Measurements from ENCODE around the gene CBY2. TPM values are rescaled to one million over a fixed set of nuclear protein-coding genes. Genes with fewer than 3 reads are reported as not detected.
A peak's percentile ranks its signal among the peaks of the same experiment; 100 is the strongest.

Gene CBY2
- total RNA-seq, 1 donor from 2014 or later, result not detected

DNA sequence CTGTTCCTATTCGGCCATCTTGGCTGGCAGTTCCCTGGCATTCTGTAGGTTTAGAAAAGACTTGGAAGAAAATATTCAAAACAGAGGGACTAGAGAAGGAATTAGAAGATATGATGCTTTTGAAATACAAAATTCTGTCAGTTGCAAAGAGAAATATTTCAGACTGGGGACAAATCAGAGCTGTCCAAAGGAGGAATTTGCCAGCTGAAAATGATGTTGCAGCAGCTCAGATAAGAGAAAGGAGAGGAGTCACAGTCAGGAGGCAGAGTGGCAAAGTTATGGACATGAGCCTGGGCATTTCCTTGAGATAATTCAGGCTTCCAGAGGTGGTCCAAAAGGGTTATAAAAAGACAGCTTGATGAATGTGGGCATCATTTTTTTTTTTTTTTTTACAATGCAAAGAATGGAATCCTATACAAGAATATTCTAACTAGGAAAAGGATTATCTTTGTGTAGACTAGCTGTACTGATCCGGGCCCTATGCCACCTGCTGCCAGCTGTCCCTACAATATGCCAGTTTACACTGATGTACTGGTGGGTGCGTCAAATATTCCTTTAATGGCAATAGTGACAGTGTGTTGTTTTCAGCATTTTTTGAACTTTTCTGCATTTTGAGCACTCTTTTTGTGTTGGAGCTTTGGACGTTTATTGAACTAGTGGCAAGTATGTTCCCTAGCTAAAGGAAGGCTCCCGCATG, 31.8 kb upstream of the CBY2 start:
- H3K4me3 ChIP-seq (ENCODE audit: low read depth, low read length), result no peak overlapping the region
- DNase-seq (ENCODE audit: low read depth), result no peak
- TF ChIP-seq, protein P1, sequence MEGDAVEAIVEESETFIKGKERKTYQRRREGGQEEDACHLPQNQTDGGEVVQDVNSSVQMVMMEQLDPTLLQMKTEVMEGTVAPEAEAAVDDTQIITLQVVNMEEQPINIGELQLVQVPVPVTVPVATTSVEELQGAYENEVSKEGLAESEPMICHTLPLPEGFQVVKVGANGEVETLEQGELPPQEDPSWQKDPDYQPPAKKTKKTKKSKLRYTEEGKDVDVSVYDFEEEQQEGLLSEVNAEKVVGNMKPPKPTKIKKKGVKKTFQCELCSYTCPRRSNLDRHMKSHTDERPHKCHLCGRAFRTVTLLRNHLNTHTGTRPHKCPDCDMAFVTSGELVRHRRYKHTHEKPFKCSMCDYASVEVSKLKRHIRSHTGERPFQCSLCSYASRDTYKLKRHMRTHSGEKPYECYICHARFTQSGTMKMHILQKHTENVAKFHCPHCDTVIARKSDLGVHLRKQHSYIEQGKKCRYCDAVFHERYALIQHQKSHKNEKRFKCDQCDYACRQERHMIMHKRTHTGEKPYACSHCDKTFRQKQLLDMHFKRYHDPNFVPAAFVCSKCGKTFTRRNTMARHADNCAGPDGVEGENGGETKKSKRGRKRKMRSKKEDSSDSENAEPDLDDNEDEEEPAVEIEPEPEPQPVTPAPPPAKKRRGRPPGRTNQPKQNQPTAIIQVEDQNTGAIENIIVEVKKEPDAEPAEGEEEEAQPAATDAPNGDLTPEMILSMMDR (conservative IDR thresholded peaks at IDR 0.05; ENCODE audit: low read depth, low read length), result no peak

DNA sequence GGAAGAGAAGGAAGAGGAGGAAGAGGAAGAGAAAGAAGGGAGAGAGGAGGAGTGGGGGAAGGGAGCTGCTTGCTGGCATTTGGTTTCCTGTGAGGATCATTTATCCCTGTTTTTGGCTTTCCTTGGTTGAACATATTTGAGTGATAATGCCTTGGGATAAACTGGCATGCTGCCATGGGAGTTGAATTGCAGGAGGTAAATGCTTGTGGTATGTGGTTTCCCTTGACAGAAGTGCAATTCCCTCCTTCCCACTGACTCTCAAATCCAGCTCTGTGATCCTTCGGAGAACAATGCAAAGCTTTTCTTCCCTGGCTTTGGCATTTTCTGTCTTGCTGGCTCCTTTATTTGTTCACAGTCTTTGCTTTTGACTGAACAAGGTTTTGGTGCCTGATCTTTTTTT, 27.2 kb upstream of the CBY2 start:
- TF ChIP-seq, protein P1 (conservative IDR thresholded peaks at IDR 0.05; ENCODE audit: low read depth, low read length), result no peak

DNA sequence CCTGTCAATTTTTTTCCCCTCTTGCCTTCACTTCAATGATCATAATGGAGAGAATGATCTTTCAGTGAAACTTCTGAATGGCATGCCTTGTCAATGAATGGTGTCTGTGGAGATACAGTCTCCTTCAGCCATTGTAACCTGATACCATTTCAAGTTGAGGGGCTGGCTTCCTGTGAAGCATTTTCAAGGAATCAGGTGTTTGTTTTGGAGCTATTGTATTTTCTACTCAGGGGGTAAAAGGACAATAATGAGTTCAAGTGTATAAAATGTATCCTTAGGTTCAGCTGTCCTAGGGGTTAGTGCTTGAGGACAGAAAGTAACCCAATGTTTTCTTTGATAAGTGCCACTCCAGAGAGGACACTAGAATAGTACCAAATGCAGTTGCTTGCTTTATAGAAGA, 23.8 kb upstream of the CBY2 start:
- TF ChIP-seq, protein P1 (conservative IDR thresholded peaks at IDR 0.05; ENCODE audit: low read depth, low read length), result no peak
- DNase-seq (ENCODE audit: low read depth), result no peak
- no peak overlapping the region for H3K4me3 ChIP-seq (ENCODE audit: low read depth, low read length)

More for the DNA sequence above, 27.2 kb upstream of the CBY2 start:
- peak; percentile 33 for DNase-seq (ENCODE audit: low read depth)
- no peak overlapping the region for H3K4me3 ChIP-seq (ENCODE audit: low read depth, low read length)

DNA sequence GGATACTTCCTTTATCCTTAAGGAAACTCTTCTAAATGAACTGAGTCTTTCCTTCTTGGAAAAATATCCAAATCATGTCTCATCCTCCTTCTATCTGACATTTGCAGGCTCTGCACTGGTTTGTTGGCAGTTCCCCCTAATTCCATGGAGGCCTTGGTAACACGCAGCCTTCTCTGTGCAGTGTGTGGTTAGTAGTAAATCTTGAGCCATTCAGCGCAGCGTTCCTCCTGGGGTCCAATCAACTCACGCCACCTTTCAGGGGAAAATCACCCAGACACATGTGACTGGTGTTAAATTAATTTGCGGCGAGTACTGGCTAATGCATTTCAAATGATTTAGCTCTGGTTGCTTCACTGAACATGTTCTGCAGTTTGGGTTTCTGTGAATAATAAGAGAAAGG, 21.0 kb upstream of the CBY2 start:
- no peak overlapping the region for H3K4me3 ChIP-seq (ENCODE audit: low read depth, low read length)
- TF ChIP-seq, protein P1 (conservative IDR thresholded peaks at IDR 0.05; ENCODE audit: low read depth, low read length), result no peak
- no peak for DNase-seq (ENCODE audit: low read depth)

- TF ChIP-seq, protein P1 (conservative IDR thresholded peaks at IDR 0.05; ENCODE audit: low read depth, low read length), result no peak
- no peak for DNase-seq (ENCODE audit: low read depth)
Measured at GRCh38 chr13:45682494-45683008, 19.6 kb upstream of the CBY2 start.

GRCh38 chr13:45683701-45684100, 18.4 kb upstream of the CBY2 start:
- H3K4me3 ChIP-seq (ENCODE audit: low read depth, low read length), result no peak overlapping the region
- TF ChIP-seq, protein P1 (conservative IDR thresholded peaks at IDR 0.05; ENCODE audit: low read depth, low read length), result peak; percentile 28
- no peak for DNase-seq (ENCODE audit: low read depth)

More at GRCh38 chr13:45682494-45683008, 19.6 kb upstream of the CBY2 start:
- H3K4me3 ChIP-seq (ENCODE audit: low read depth, low read length), result no peak overlapping the region

GRCh38 chr13:45688577-45688976, 13.5 kb upstream of the CBY2 start:
- DNase-seq (ENCODE audit: low read depth), result no peak
- TF ChIP-seq, protein P1 (conservative IDR thresholded peaks at IDR 0.05; ENCODE audit: low read depth, low read length), result no peak
- no peak overlapping the region for H3K4me3 ChIP-seq (ENCODE audit: low read depth, low read length)

Data from epithelial cell of proximal tubule (primary cell).